ENCODE measurements around the gene SNX2. TPM values are rescaled to one million over a fixed set of nuclear protein-coding genes. Genes with fewer than 3 reads are reported as not detected.
"Not testable (repeated sequence)": the region's sequence is repeated elsewhere in the genome, so short reads cannot be mapped to it uniquely, and the experiment has no call there.

SNX2 gene
- total and polyA plus RNA-seq, 5 donors from 2014 or later = 65.3 to 124 (median 100) TPM

- H3K4me1 Mint-ChIP-seq = peaks cover 30 to 57% (median 42%) of the 10 kb centered on the region in 4 donors
- H3K27ac Mint-ChIP-seq = peak within 1 kb of the TSS; percentile 90 to 94 (median 92)
- ATAC-seq (ENCODE audit: low read depth in 2 of 2) = peak; percentile 83 to 84
- peaks cover 3% of the 10 kb centered on the region for H3K36me3 Mint-ChIP-seq
- H3K27me3 Mint-ChIP-seq = no peaks in the 10 kb centered on the region
- Histone ChIP-seq H3K27ac (ENCODE audit: insufficient read depth, low read length, poor library complexity, severe bottlenecking) (peak within 1 kb of the TSS; percentile 80), H3K9me3 (ENCODE audit: control insufficient read depth in 2 of 2, low read length in 2 of 2) (no peaks in the 10 kb centered on the region), H3K4me3 (ENCODE audit: low read depth, low read length) (peak within 1 kb of the TSS; percentile 97), H3K27me3 (ENCODE audit: control insufficient read depth, insufficient read depth, low read length) (no peaks in the 10 kb centered on the region), H3K36me3 (ENCODE audit: control insufficient read depth, insufficient read depth, low read length) (no peaks in the 10 kb centered on the region), H3K4me1 (ENCODE audit: control insufficient read depth, insufficient read depth, low read length, poor library complexity, severe bottlenecking) (peaks cover 29% of the 10 kb centered on the region)
- no peaks in the 10 kb centered on the region for H3K9me3 Mint-ChIP-seq
- peak within 1 kb of the TSS; percentile 89 to 98 (median 93) for H3K4me3 Mint-ChIP-seq
- peak; percentile 70 to 85 (median 71) for DNase-seq
These were observed 70.6 kb downstream of the SNX2 start, which contains the start of gene SNX24 for GRCh38 chr5:122845229-122846050. Gene SNX24 (plus strand): TSS chr5:122845613. CDS start chr5:122845634, 21 bp downstream.

GRCh38 chr5:122846051-122846550 is 71.2 kb downstream of the SNX2 start:
- peaks cover 30 to 57% (median 41%) of the 10 kb centered on the region in 4 donors for H3K4me1 Mint-ChIP-seq
- H3K27ac ChIP-seq (ENCODE audit: insufficient read depth, low read length, poor library complexity, severe bottlenecking) = peak overlapping the region; percentile 80
- peak overlapping the region; percentile 87 to 98 (median 90) for H3K4me3 Mint-ChIP-seq
- H3K27ac Mint-ChIP-seq = peak overlapping the region; percentile 70 to 88 (median 84)
- H3K4me1 ChIP-seq (ENCODE audit: control insufficient read depth, insufficient read depth, low read length, poor library complexity, severe bottlenecking) = peaks cover 29% of the 10 kb centered on the region
- H3K9me3 ChIP-seq (ENCODE audit: control insufficient read depth in 2 of 2, low read length in 2 of 2) = no peaks in the 10 kb centered on the region
- H3K36me3 Mint-ChIP-seq = peaks cover 3% of the 10 kb centered on the region
- H3K36me3 ChIP-seq (ENCODE audit: control insufficient read depth, insufficient read depth, low read length) = no peaks in the 10 kb centered on the region
- ATAC-seq (ENCODE audit: low read depth in 2 of 2) (no peak), DNase-seq (no peak)
- H3K9me3 Mint-ChIP-seq = no peaks in the 10 kb centered on the region
- no peaks in the 10 kb centered on the region for H3K27me3 ChIP-seq (ENCODE audit: control insufficient read depth, insufficient read depth, low read length)
- no peaks in the 10 kb centered on the region for H3K27me3 Mint-ChIP-seq
- peak overlapping the region; percentile 70 for H3K4me3 ChIP-seq (ENCODE audit: low read depth, low read length)

GRCh38 chr5:122847687-122848081 is 72.8 kb downstream of the SNX2 start:
- ATAC-seq (ENCODE audit: low read depth in 2 of 2) (no peak), DNase-seq (no peak)
- Mint-ChIP-seq H3K27me3 (no peaks in the 10 kb centered on the region), H3K36me3 (no peaks in the 10 kb centered on the region), H3K9me3 (no peaks in the 10 kb centered on the region), H3K4me1 (peaks cover 30 to 51% (median 40%) of the 10 kb centered on the region in 4 donors), H3K4me3 (peak overlapping the region in 3 of 4 donors; percentile 17 to 94 (median 33)), H3K27ac (no peak overlapping the region)
- peaks cover 29% of the 10 kb centered on the region for H3K4me1 ChIP-seq (ENCODE audit: control insufficient read depth, insufficient read depth, low read length, poor library complexity, severe bottlenecking)
- H3K27ac ChIP-seq (ENCODE audit: insufficient read depth, low read length, poor library complexity, severe bottlenecking) = no peak overlapping the region
- no peak overlapping the region for H3K4me3 ChIP-seq (ENCODE audit: low read depth, low read length)
- H3K9me3 ChIP-seq (ENCODE audit: control insufficient read depth in 2 of 2, low read length in 2 of 2) = no peaks in the 10 kb centered on the region
- no peaks in the 10 kb centered on the region for H3K27me3 ChIP-seq (ENCODE audit: control insufficient read depth, insufficient read depth, low read length)
- H3K36me3 ChIP-seq (ENCODE audit: control insufficient read depth, insufficient read depth, low read length) = no peaks in the 10 kb centered on the region

- no peaks in the 10 kb centered on the region for H3K36me3 Mint-ChIP-seq
- H3K9me3 ChIP-seq (ENCODE audit: control insufficient read depth in 2 of 2, low read length in 2 of 2) = no peaks in the 10 kb centered on the region
- H3K27ac ChIP-seq (ENCODE audit: insufficient read depth, low read length, poor library complexity, severe bottlenecking) = peak overlapping the region; percentile 20
- H3K27ac Mint-ChIP-seq = peak overlapping the region in 2 of 3 donors; percentile 1 to 60
- H3K4me3 Mint-ChIP-seq = peak overlapping the region in 1 of 4 donors; percentile 0
- DNase-seq (no peak), ATAC-seq (ENCODE audit: low read depth in 2 of 2) (no peak)
- H3K4me3 ChIP-seq (ENCODE audit: low read depth, low read length) = no peak overlapping the region
- H3K9me3 Mint-ChIP-seq = no peaks in the 10 kb centered on the region
- no peaks in the 10 kb centered on the region for H3K36me3 ChIP-seq (ENCODE audit: control insufficient read depth, insufficient read depth, low read length)
- H3K4me1 ChIP-seq (ENCODE audit: control insufficient read depth, insufficient read depth, low read length, poor library complexity, severe bottlenecking) = peaks cover 18% of the 10 kb centered on the region
- H3K4me1 Mint-ChIP-seq = peaks cover 24 to 37% (median 32%) of the 10 kb centered on the region in 4 donors
- no peaks in the 10 kb centered on the region for H3K27me3 ChIP-seq (ENCODE audit: control insufficient read depth, insufficient read depth, low read length)
- no peaks in the 10 kb centered on the region for H3K27me3 Mint-ChIP-seq
These were observed 74.9 kb downstream of the SNX2 start for GRCh38 chr5:122849771-122850170.

- H3K4me1 ChIP-seq (ENCODE audit: control insufficient read depth, insufficient read depth, low read length, poor library complexity, severe bottlenecking); H3K36me3 ChIP-seq (ENCODE audit: control insufficient read depth, insufficient read depth, low read length); H3K4me1 Mint-ChIP-seq; H3K4me3 Mint-ChIP-seq; H3K36me3 Mint-ChIP-seq; H3K27ac Mint-ChIP-seq; ATAC-seq (ENCODE audit: low read depth in 2 of 2); H3K9me3 ChIP-seq (ENCODE audit: control insufficient read depth in 2 of 2, low read length in 2 of 2); H3K9me3 Mint-ChIP-seq; H3K4me3 ChIP-seq (ENCODE audit: low read depth, low read length); DNase-seq; H3K27me3 ChIP-seq (ENCODE audit: control insufficient read depth, insufficient read depth, low read length); H3K27ac ChIP-seq (ENCODE audit: insufficient read depth, low read length, poor library complexity, severe bottlenecking); H3K27me3 Mint-ChIP-seq: not testable (repeated sequence)
These were observed 82.7 kb downstream of the SNX2 start for GRCh38 chr5:122857538-122857937.

GRCh38 chr5:122858451-122858850 is 83.6 kb downstream of the SNX2 start:
- Histone ChIP-seq H3K27ac (ENCODE audit: insufficient read depth, low read length, poor library complexity, severe bottlenecking) (no peak overlapping the region), H3K4me3 (ENCODE audit: low read depth, low read length) (no peak overlapping the region), H3K4me1 (ENCODE audit: control insufficient read depth, insufficient read depth, low read length, poor library complexity, severe bottlenecking) (no peaks in the 10 kb centered on the region), H3K9me3 (ENCODE audit: control insufficient read depth in 2 of 2, low read length in 2 of 2) (no peaks in the 10 kb centered on the region), H3K36me3 (ENCODE audit: control insufficient read depth, insufficient read depth, low read length) (no peaks in the 10 kb centered on the region), H3K27me3 (ENCODE audit: control insufficient read depth, insufficient read depth, low read length) (no peaks in the 10 kb centered on the region)
- H3K27ac Mint-ChIP-seq = no peak overlapping the region
- DNase-seq (no peak), ATAC-seq (ENCODE audit: low read depth in 2 of 2) (no peak)
- H3K4me3 Mint-ChIP-seq = no peak overlapping the region
- H3K9me3 Mint-ChIP-seq = peaks cover 0 to 8% (median 2%) of the 10 kb centered on the region in 7 donors
- peaks cover 5% of the 10 kb centered on the region for H3K36me3 Mint-ChIP-seq
- no peaks in the 10 kb centered on the region for H3K27me3 Mint-ChIP-seq
- H3K4me1 Mint-ChIP-seq = peaks cover 0 to 8% (median 5%) of the 10 kb centered on the region in 4 donors

- peaks cover 0 to 10% (median 0%) of the 10 kb centered on the region in 7 donors for H3K9me3 Mint-ChIP-seq
- H3K36me3 Mint-ChIP-seq = no peaks in the 10 kb centered on the region
These were observed 88.4 kb downstream of the SNX2 start for GRCh38 chr5:122863240-122863639.

More at GRCh38 chr5:122863240-122863639, 88.4 kb downstream of the SNX2 start:
- ATAC-seq (ENCODE audit: low read depth in 2 of 2) = no peak
- Histone ChIP-seq H3K27me3 (ENCODE audit: control insufficient read depth, insufficient read depth, low read length) (no peaks in the 10 kb centered on the region), H3K9me3 (ENCODE audit: control insufficient read depth in 2 of 2, low read length in 2 of 2) (no peaks in the 10 kb centered on the region), H3K36me3 (ENCODE audit: control insufficient read depth, insufficient read depth, low read length) (peaks cover 3% of the 10 kb centered on the region), H3K4me3 (ENCODE audit: low read depth, low read length) (no peak overlapping the region), H3K4me1 (ENCODE audit: control insufficient read depth, insufficient read depth, low read length, poor library complexity, severe bottlenecking) (peaks cover 8% of the 10 kb centered on the region), H3K27ac (ENCODE audit: insufficient read depth, low read length, poor library complexity, severe bottlenecking) (no peak overlapping the region)
- Mint-ChIP-seq H3K4me3 (peak overlapping the region in 1 of 4 donors; percentile 44), H3K27ac (peak overlapping the region in 1 of 3 donors; percentile 42), H3K4me1 (peaks cover 10 to 15% (median 13%) of the 10 kb centered on the region in 4 donors), H3K27me3 (no peaks in the 10 kb centered on the region)
- no peak for DNase-seq
